K562 (cell line): ENCODE data around the gene SSH3. TPM values are rescaled to one million over a fixed set of nuclear protein-coding genes. Genes with fewer than 3 reads are reported as not detected.

ENCODE experiments used
- AFF1 ChIP-seq, 2 experiments: fragments of 450-650 bp; IDR thresholded peaks; 2 replicates each; pipeline ENCODE4 v1.6.1; 2018; ENCODE audit warnings: mild to moderate bottlenecking in 2 of 2, low read depth in 1 of 2; ENCODE audit not compliant: partially characterized antibody in 2 of 2
- ARID2 ChIP-seq: fragments of 450-650 bp; IDR thresholded peaks from 2 replicates; pipeline ENCODE4 v1.6.1; 2017; ENCODE audit warnings: antibody characterized with exemption, mild to moderate bottlenecking
- ATF7 ChIP-seq: fragments of 450-650 bp; IDR thresholded peaks from 2 replicates; pipeline ENCODE4 v1.7.1; 2014; ENCODE audit warnings: mild to moderate bottlenecking, moderate library complexity
- BRD4 ChIP-seq: fragments of 200-600 bp; sonication (generic); IDR thresholded peaks from 2 replicates; pipeline ENCODE4 v1.6.1; 2017; ENCODE audit warnings: inconsistent platforms
- CC2D1A ChIP-seq: fragments of 450-650 bp; IDR thresholded peaks from 2 replicates; pipeline ENCODE4 v1.6.1; 2017; ENCODE audit warnings: mild to moderate bottlenecking
- CTBP1 ChIP-seq: fragments of 450-650 bp; IDR thresholded peaks from 2 replicates; pipeline ENCODE4 v1.6.1; 2016; ENCODE audit warnings: borderline replicate concordance
- CXXC5 ChIP-seq: fragments of 250-450 bp; sonication (Bioruptor Pico); IDR thresholded peaks from 2 replicates; pipeline ENCODE4 v1.8.0; 2022; ENCODE audit warnings: inconsistent platforms, mild to moderate bottlenecking, moderate library complexity
- ETV5 ChIP-seq: sonication (generic); formaldehyde crosslinking; IDR thresholded peaks from 2 replicates; pipeline ENCODE4 v1.4.0; 2020; ENCODE audit warnings: low read depth, mild to moderate bottlenecking, missing genetic modification reagents
- HDAC6 ChIP-seq: IDR thresholded peaks from 2 replicates; pipeline ENCODE4 v1.6.1; 2012; ENCODE audit warnings: low read depth, mild to moderate bottlenecking, control low read depth, inconsistent platforms, low read length, moderate library complexity
- HNRNPL ChIP-seq: fragments of 200-400 bp; formaldehyde crosslinking; IDR thresholded peaks from 2 replicates; pipeline ENCODE4 v1.6.1; 2017; ENCODE audit warnings: low read depth, mild to moderate bottlenecking, low read length
- MXD1 ChIP-seq: fragments of 250-450 bp; sonication (Bioruptor Pico); IDR thresholded peaks from 2 replicates; pipeline ENCODE4 v1.8.0; 2021; ENCODE audit warnings: borderline replicate concordance, mild to moderate bottlenecking, moderate library complexity; ENCODE audit not compliant: poor library complexity, severe bottlenecking
- PHB2 ChIP-seq: fragments of 450-650 bp; IDR thresholded peaks from 2 replicates; pipeline ENCODE4 v1.6.1; 2017; ENCODE audit warnings: low read depth
- RB1 ChIP-seq: fragments of 450-650 bp; IDR thresholded peaks from 2 replicates; pipeline ENCODE4 v1.6.1; 2017; ENCODE audit warnings: low read depth, mild to moderate bottlenecking
- RBM22 ChIP-seq: fragments of 200-400 bp; formaldehyde crosslinking; IDR thresholded peaks from 2 replicates; pipeline ENCODE4 v1.6.1; 2018; ENCODE audit warnings: low read length, low read depth; ENCODE audit not compliant: poor library complexity, severe bottlenecking
- RBM39 ChIP-seq: fragments of 200-400 bp; formaldehyde crosslinking; optimal IDR thresholded peaks from 2 replicates; pipeline ENCODE3; 2018; ENCODE audit warnings: low read depth, low read length
- SP1 ChIP-seq: sonication (generic); formaldehyde crosslinking; IDR thresholded peaks from 2 replicates; pipeline ENCODE4 v1.8.1; 2022; ENCODE audit warnings: mild to moderate bottlenecking, missing genetic modification reagents
- SPI1 ChIP-seq: IDR thresholded peaks from 2 replicates; pipeline ENCODE4 v1.6.1; 2011; ENCODE audit warnings: low read depth, low read length, control low read depth, borderline replicate concordance
- SRSF7 ChIP-seq: fragments of 200-400 bp; formaldehyde crosslinking; optimal IDR thresholded peaks from 2 replicates; pipeline ENCODE3; 2017; ENCODE audit warnings: mild to moderate bottlenecking, low read depth, low read length
- STAT5A ChIP-seq: IDR thresholded peaks from 2 replicates; pipeline ENCODE4 v1.6.1; 2012; ENCODE audit warnings: low read length, inconsistent platforms, borderline replicate concordance
- WHSC1 ChIP-seq: IDR thresholded peaks from one replicate; pipeline ENCODE4 v1.6.1; 2012; ENCODE audit warnings: low read length, control low read depth, inconsistent platforms
- ZFPM2 ChIP-seq: fragments of 250-450 bp; sonication (Bioruptor Pico); IDR thresholded peaks from 2 replicates; pipeline ENCODE4 v1.5.1; 2022; ENCODE audit warnings: mild to moderate bottlenecking
- ZNF133 ChIP-seq: fragments of 250-450 bp; sonication (Bioruptor Pico); IDR thresholded peaks from 2 replicates; pipeline ENCODE4 v1.4.0; 2020; ENCODE audit warnings: mild to moderate bottlenecking
- ZNF239 ChIP-seq: fragments of 250-450 bp; sonication (Bioruptor Pico); IDR thresholded peaks from 2 replicates; pipeline ENCODE4 v1.4.0; 2020; ENCODE audit warnings: mild to moderate bottlenecking
- ZNF57 ChIP-seq: fragments of 450-650 bp; formaldehyde crosslinking; IDR thresholded peaks from 2 replicates; pipeline ENCODE4 v1.4.0; 2020; ENCODE audit warnings: mild to moderate bottlenecking, moderate library complexity
- polyA plus RNA-seq, 8 experiments: library from polyadenylated mRNA; depleted of rRNA in 4 of 8; stranded (reverse) in 5 of 8; unstranded in 3 of 8; fragments of >200 nt; fragmentation: Nextera tagmentation in 2 of 8; fragmentation: Illumina TruSeq in 1 of 8; extraction: Ambion mirVana in 2 of 8; extraction: Trizol in 1 of 8; gene quantifications; 2 replicates each; pipeline versions ENCODE4 v1.2.1 to v1.2.3, GENCODE V29; 2011 to 2014; ENCODE audit warnings: inconsistent platforms in 1 of 8, missing spikeins in 1 of 8
- total RNA-seq, 7 experiments: library from RNA; depleted of rRNA in 6 of 7; stranded (reverse); fragments of >200 nt in 6 of 7; fragmentation: Illumina TruSeq in 2 of 7; extraction: Trizol in 2 of 7; gene quantifications; 2 replicates each; pipeline versions ENCODE4 v1.2.1 to v1.2.3, GENCODE V29; 2011 to 2021; ENCODE audit warnings: low replicate concordance in 1 of 7
- TF ChIP-seq, protein P1 (sequence below): sonication (generic); formaldehyde crosslinking; IDR thresholded peaks from 2 replicates; pipeline ENCODE4 v1.8.1; 2023; ENCODE audit warnings: mild to moderate bottlenecking, missing genetic modification reagents

SSH3 gene
- total and polyA plus RNA-seq, 9 of the 15 experiments (the other 6 are each of a cell fraction or from before 2014, with no cell fraction given) = 0.07 to 1.0 (median 0.24) TPM; not detected in 3

- TF ChIP-seq SP1 (CRISPR knock-in tag) (no peak), WHSC1 (no peak), ZNF133 (CRISPR knock-in tag) (no peak), RBM39 (no peak), RBM22 (no peak), CC2D1A (no peak), CXXC5 (CRISPR knock-in tag) (peak; percentile 65), HDAC6 (no peak), BRD4 (no peak), STAT5A (no peak), SPI1 (no peak), ZNF57 (no peak), ATF7 (0 out of 2 replicates have a peak, but pooled peaks have one; percentile 14), HNRNPL (no peak), AFF1 (IDR thresholded peaks at IDR 0.05; ENCODE audit: low read depth in 1 of 2, partially characterized antibody in 2 of 2) (no peak), RB1 (peak; percentile 95), ARID2 (no peak), ZNF239 (CRISPR knock-in tag) (no peak), PHB2 (no peak), MXD1 (CRISPR knock-in tag) (no peak), ZFPM2 (CRISPR knock-in tag) (no peak), CTBP1 (no peak), ETV5 (CRISPR knock-in tag) (no peak), SRSF7 (no peak)
- TF ChIP-seq, protein P1, sequence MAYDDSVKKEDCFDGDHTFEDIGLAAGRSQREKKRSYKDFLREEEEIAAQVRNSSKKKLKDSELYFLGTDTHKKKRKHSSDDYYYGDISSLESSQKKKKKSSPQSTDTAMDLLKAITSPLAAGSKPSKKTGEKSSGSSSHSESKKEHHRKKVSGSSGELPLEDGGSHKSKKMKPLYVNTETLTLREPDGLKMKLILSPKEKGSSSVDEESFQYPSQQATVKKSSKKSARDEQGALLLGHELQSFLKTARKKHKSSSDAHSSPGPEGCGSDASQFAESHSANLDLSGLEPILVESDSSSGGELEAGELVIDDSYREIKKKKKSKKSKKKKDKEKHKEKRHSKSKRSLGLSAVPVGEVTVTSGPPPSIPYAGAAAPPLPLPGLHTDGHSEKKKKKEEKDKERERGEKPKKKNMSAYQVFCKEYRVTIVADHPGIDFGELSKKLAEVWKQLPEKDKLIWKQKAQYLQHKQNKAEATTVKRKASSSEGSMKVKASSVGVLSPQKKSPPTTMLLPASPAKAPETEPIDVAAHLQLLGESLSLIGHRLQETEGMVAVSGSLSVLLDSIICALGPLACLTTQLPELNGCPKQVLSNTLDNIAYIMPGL = no peak
These were observed 37.5 kb upstream of the SSH3 start (continued) for GRCh38 chr11:67265633-67266448.
